ENCODE data around the gene ANKRD12.

Gene ANKRD12

GRCh38 chr18:9278028-9278427 lies 141.4 kb downstream of the ANKRD12 start:
- Mint-ChIP-seq H3K36me3 (ENCODE audit: low read depth) (peaks cover 78% of the 10 kb centered on the region), H3K4me3 (no peak overlapping the region), H3K27ac (no peak overlapping the region), H3K4me1 (ENCODE audit: low read depth) (no peaks in the 10 kb centered on the region), H3K27me3 (no peaks in the 10 kb centered on the region), H3K9me3 (no peaks in the 10 kb centered on the region)
- no peak for DNase-seq

- DNase-seq: no peak
- Mint-ChIP-seq H3K27ac (no peak overlapping the region), H3K9me3 (no peaks in the 10 kb centered on the region), H3K4me3 (no peak overlapping the region), H3K36me3 (ENCODE audit: low read depth) (peaks cover 67% of the 10 kb centered on the region), H3K4me1 (ENCODE audit: low read depth) (no peaks in the 10 kb centered on the region), H3K27me3 (no peaks in the 10 kb centered on the region)
These were observed 144.3 kb downstream of the ANKRD12 start for GRCh38 chr18:9280849-9281248.

- H3K4me3 Mint-ChIP-seq: no peak overlapping the region
- H3K9me3 Mint-ChIP-seq: no peaks in the 10 kb centered on the region
- H3K27ac Mint-ChIP-seq: no peak overlapping the region
- H3K36me3 Mint-ChIP-seq (ENCODE audit: low read depth): peaks cover 61% of the 10 kb centered on the region
- no peaks in the 10 kb centered on the region for H3K4me1 Mint-ChIP-seq (ENCODE audit: low read depth)
- DNase-seq: no peak
- H3K27me3 Mint-ChIP-seq: no peaks in the 10 kb centered on the region
These were observed 145.2 kb downstream of the ANKRD12 start for GRCh38 chr18:9281780-9282179.

GRCh38 chr18:9283791-9284190 lies 147.2 kb downstream of the ANKRD12 start:
- Mint-ChIP-seq H3K4me3 (no peak overlapping the region), H3K4me1 (ENCODE audit: low read depth) (no peaks in the 10 kb centered on the region), H3K9me3 (peaks cover 4% of the 10 kb centered on the region), H3K27me3 (no peaks in the 10 kb centered on the region), H3K36me3 (ENCODE audit: low read depth) (peaks cover 48% of the 10 kb centered on the region), H3K27ac (no peak overlapping the region)
- DNase-seq: no peak

GRCh38 chr18:9285604-9286003 lies 149.0 kb downstream of the ANKRD12 start:
- Mint-ChIP-seq H3K4me1 (ENCODE audit: low read depth) (no peaks in the 10 kb centered on the region), H3K27me3 (no peaks in the 10 kb centered on the region), H3K27ac (no peak overlapping the region), H3K36me3 (ENCODE audit: low read depth) (peaks cover 31% of the 10 kb centered on the region), H3K4me3 (no peak overlapping the region), H3K9me3 (peaks cover 4% of the 10 kb centered on the region)
- no peak for DNase-seq

GRCh38 chr18:9287036-9287435 lies 150.5 kb downstream of the ANKRD12 start:
- Mint-ChIP-seq H3K27ac (no peak overlapping the region), H3K4me1 (ENCODE audit: low read depth) (no peaks in the 10 kb centered on the region), H3K27me3 (no peaks in the 10 kb centered on the region), H3K9me3 (peaks cover 4% of the 10 kb centered on the region), H3K4me3 (no peak overlapping the region), H3K36me3 (ENCODE audit: low read depth) (peaks cover 21% of the 10 kb centered on the region)
- DNase-seq: no peak

GRCh38 chr18:9289698-9290097 lies 153.1 kb downstream of the ANKRD12 start:
- no peak for DNase-seq
- H3K9me3 Mint-ChIP-seq: peaks cover 19% of the 10 kb centered on the region
- H3K27me3 Mint-ChIP-seq: no peaks in the 10 kb centered on the region
- H3K4me3 Mint-ChIP-seq: no peak overlapping the region
- H3K4me1 Mint-ChIP-seq (ENCODE audit: low read depth): no peaks in the 10 kb centered on the region
- H3K36me3 Mint-ChIP-seq (ENCODE audit: low read depth): peaks cover 12% of the 10 kb centered on the region
- no peak overlapping the region for H3K27ac Mint-ChIP-seq

GRCh38 chr18:9290156-9290555 lies 153.6 kb downstream of the ANKRD12 start:
- H3K9me3 Mint-ChIP-seq: peaks cover 19% of the 10 kb centered on the region

GRCh38 chr18:9292047-9292446 lies 155.5 kb downstream of the ANKRD12 start:
- DNase-seq: no peak
- H3K4me3 Mint-ChIP-seq: no peak overlapping the region
- H3K27me3 Mint-ChIP-seq: no peaks in the 10 kb centered on the region
- peaks cover 10% of the 10 kb centered on the region for H3K36me3 Mint-ChIP-seq (ENCODE audit: low read depth)
- peaks cover 19% of the 10 kb centered on the region for H3K9me3 Mint-ChIP-seq
- H3K27ac Mint-ChIP-seq: no peak overlapping the region
- H3K4me1 Mint-ChIP-seq (ENCODE audit: low read depth): no peaks in the 10 kb centered on the region

More at GRCh38 chr18:9290156-9290555, 153.6 kb downstream of the ANKRD12 start:
- H3K4me3 Mint-ChIP-seq: no peak overlapping the region
- no peaks in the 10 kb centered on the region for H3K4me1 Mint-ChIP-seq (ENCODE audit: low read depth)
- DNase-seq: no peak
- peaks cover 12% of the 10 kb centered on the region for H3K36me3 Mint-ChIP-seq (ENCODE audit: low read depth)
- no peak overlapping the region for H3K27ac Mint-ChIP-seq
- H3K27me3 Mint-ChIP-seq: no peaks in the 10 kb centered on the region

- no peak overlapping the region for H3K4me3 Mint-ChIP-seq
These were observed 157.4 kb downstream of the ANKRD12 start for GRCh38 chr18:9293948-9294347.

GRCh38 chr18:9296233-9297006 lies 159.8 kb downstream of the ANKRD12 start:
- DNase-seq: no peak
- Mint-ChIP-seq H3K36me3 (ENCODE audit: low read depth) (peaks cover 6% of the 10 kb centered on the region), H3K27ac (no peak overlapping the region), H3K9me3 (peaks cover 16% of the 10 kb centered on the region), H3K4me3 (no peak overlapping the region), H3K4me1 (ENCODE audit: low read depth) (no peaks in the 10 kb centered on the region), H3K27me3 (no peaks in the 10 kb centered on the region)

More at GRCh38 chr18:9293948-9294347, 157.4 kb downstream of the ANKRD12 start:
- no peaks in the 10 kb centered on the region for H3K27me3 Mint-ChIP-seq
- H3K36me3 Mint-ChIP-seq (ENCODE audit: low read depth): peaks cover 7% of the 10 kb centered on the region
- no peak for DNase-seq
- H3K9me3 Mint-ChIP-seq: peaks cover 16% of the 10 kb centered on the region
- no peaks in the 10 kb centered on the region for H3K4me1 Mint-ChIP-seq (ENCODE audit: low read depth)
- no peak overlapping the region for H3K27ac Mint-ChIP-seq

- H3K36me3 Mint-ChIP-seq (ENCODE audit: low read depth): peaks cover 6% of the 10 kb centered on the region
- no peaks in the 10 kb centered on the region for H3K4me1 Mint-ChIP-seq (ENCODE audit: low read depth)
- H3K27me3 Mint-ChIP-seq: no peaks in the 10 kb centered on the region
- DNase-seq: no peak
- peaks cover 16% of the 10 kb centered on the region for H3K9me3 Mint-ChIP-seq
- H3K27ac Mint-ChIP-seq: no peak overlapping the region
- H3K4me3 Mint-ChIP-seq: no peak overlapping the region
These were observed 160.4 kb downstream of the ANKRD12 start for GRCh38 chr18:9297007-9297393.

GRCh38 chr18:9304388-9305070 lies 167.9 kb downstream of the ANKRD12 start:
- H3K36me3 Mint-ChIP-seq (ENCODE audit: low read depth): peaks cover 3% of the 10 kb centered on the region
- peaks cover 29% of the 10 kb centered on the region for H3K27me3 Mint-ChIP-seq
- no peak overlapping the region for H3K4me3 Mint-ChIP-seq
- DNase-seq: no peak
- H3K4me1 Mint-ChIP-seq (ENCODE audit: low read depth): no peaks in the 10 kb centered on the region
- H3K9me3 Mint-ChIP-seq: peaks cover 31% of the 10 kb centered on the region
- no peak overlapping the region for H3K27ac Mint-ChIP-seq

- DNase-seq: no peak
- Mint-ChIP-seq H3K27ac (no peak overlapping the region), H3K27me3 (peaks cover 17% of the 10 kb centered on the region), H3K9me3 (peaks cover 8% of the 10 kb centered on the region), H3K4me3 (no peak overlapping the region), H3K4me1 (ENCODE audit: low read depth) (no peaks in the 10 kb centered on the region), H3K36me3 (ENCODE audit: low read depth) (no peaks in the 10 kb centered on the region)
These were observed 182.8 kb downstream of the ANKRD12 start for GRCh38 chr18:9319333-9319732.

GRCh38 chr18:9321017-9321452 lies 184.5 kb downstream of the ANKRD12 start:
- no peak for DNase-seq
- peaks cover 8% of the 10 kb centered on the region for H3K9me3 Mint-ChIP-seq
- H3K4me3 Mint-ChIP-seq: no peak overlapping the region
- no peaks in the 10 kb centered on the region for H3K4me1 Mint-ChIP-seq (ENCODE audit: low read depth)
- H3K27me3 Mint-ChIP-seq: peaks cover 15% of the 10 kb centered on the region
- no peaks in the 10 kb centered on the region for H3K36me3 Mint-ChIP-seq (ENCODE audit: low read depth)
- H3K27ac Mint-ChIP-seq: no peak overlapping the region
